Measurements from ENCODE around the gene ITPA. TPM values are rescaled to one million over a fixed set of nuclear protein-coding genes. Genes with fewer than 3 reads are reported as not detected.

The ITPA gene
- polyA plus RNA-seq, 1 experiment, result 35.0 TPM

GRCh38 chr20:3166338-3166912, 42.9 kb upstream of the ITPA start:
- ChIA-PET POLR2A (no interaction called here), CTCF (no interaction called here)
- TF ChIP-seq, protein P1, sequence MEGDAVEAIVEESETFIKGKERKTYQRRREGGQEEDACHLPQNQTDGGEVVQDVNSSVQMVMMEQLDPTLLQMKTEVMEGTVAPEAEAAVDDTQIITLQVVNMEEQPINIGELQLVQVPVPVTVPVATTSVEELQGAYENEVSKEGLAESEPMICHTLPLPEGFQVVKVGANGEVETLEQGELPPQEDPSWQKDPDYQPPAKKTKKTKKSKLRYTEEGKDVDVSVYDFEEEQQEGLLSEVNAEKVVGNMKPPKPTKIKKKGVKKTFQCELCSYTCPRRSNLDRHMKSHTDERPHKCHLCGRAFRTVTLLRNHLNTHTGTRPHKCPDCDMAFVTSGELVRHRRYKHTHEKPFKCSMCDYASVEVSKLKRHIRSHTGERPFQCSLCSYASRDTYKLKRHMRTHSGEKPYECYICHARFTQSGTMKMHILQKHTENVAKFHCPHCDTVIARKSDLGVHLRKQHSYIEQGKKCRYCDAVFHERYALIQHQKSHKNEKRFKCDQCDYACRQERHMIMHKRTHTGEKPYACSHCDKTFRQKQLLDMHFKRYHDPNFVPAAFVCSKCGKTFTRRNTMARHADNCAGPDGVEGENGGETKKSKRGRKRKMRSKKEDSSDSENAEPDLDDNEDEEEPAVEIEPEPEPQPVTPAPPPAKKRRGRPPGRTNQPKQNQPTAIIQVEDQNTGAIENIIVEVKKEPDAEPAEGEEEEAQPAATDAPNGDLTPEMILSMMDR (IDR thresholded peaks at IDR 0.05; ENCODE audit: insufficient read depth, low read depth, low read length), result no peak

GRCh38 chr20:3166913-3167342, 42.4 kb upstream of the ITPA start:
- CTCF ChIA-PET, result no interaction called here
- TF ChIP-seq, protein P1 (IDR thresholded peaks at IDR 0.05; ENCODE audit: insufficient read depth, low read depth, low read length), result no peak
- POLR2A ChIA-PET, result no interaction called here
- peaks cover 3% of the 10 kb centered on the region for H3K27me3 ChIP-seq (ENCODE audit: control insufficient read depth, insufficient read depth, low read length)
- H3K4me3 ChIP-seq (ENCODE audit: low read depth, low read length), result no peak overlapping the region
- no peak for DNase-seq (ENCODE audit: low read depth)
- H3K36me3 ChIP-seq (ENCODE audit: control insufficient read depth, insufficient read depth, low read length), result no peaks in the 10 kb centered on the region; the same call in 1 of the 2 replicates

More at GRCh38 chr20:3166338-3166912, 42.9 kb upstream of the ITPA start:
- Histone ChIP-seq H3K36me3 (ENCODE audit: control insufficient read depth, insufficient read depth, low read length) (no peaks in the 10 kb centered on the region; the same call in 1 of the 2 replicates), H3K27me3 (ENCODE audit: control insufficient read depth, insufficient read depth, low read length) (peaks cover 3% of the 10 kb centered on the region), H3K4me3 (ENCODE audit: low read depth, low read length) (no peak overlapping the region)
- no peak for DNase-seq (ENCODE audit: low read depth)

- H3K27me3 ChIP-seq (ENCODE audit: control insufficient read depth, insufficient read depth, low read length), result peaks cover 5% of the 10 kb centered on the region
- no peaks in the 10 kb centered on the region; the same call in 1 of the 2 replicates for H3K36me3 ChIP-seq (ENCODE audit: control insufficient read depth, insufficient read depth, low read length)
- no peak for DNase-seq (ENCODE audit: low read depth)
- ChIA-PET CTCF (no interaction called here), POLR2A (no interaction called here)
- no peak overlapping the region for H3K4me3 ChIP-seq (ENCODE audit: low read depth, low read length)
- TF ChIP-seq, protein P1 (IDR thresholded peaks at IDR 0.05; ENCODE audit: insufficient read depth, low read depth, low read length), result no peak
These were observed 41.6 kb upstream of the ITPA start for GRCh38 chr20:3167738-3168078.

DNA sequence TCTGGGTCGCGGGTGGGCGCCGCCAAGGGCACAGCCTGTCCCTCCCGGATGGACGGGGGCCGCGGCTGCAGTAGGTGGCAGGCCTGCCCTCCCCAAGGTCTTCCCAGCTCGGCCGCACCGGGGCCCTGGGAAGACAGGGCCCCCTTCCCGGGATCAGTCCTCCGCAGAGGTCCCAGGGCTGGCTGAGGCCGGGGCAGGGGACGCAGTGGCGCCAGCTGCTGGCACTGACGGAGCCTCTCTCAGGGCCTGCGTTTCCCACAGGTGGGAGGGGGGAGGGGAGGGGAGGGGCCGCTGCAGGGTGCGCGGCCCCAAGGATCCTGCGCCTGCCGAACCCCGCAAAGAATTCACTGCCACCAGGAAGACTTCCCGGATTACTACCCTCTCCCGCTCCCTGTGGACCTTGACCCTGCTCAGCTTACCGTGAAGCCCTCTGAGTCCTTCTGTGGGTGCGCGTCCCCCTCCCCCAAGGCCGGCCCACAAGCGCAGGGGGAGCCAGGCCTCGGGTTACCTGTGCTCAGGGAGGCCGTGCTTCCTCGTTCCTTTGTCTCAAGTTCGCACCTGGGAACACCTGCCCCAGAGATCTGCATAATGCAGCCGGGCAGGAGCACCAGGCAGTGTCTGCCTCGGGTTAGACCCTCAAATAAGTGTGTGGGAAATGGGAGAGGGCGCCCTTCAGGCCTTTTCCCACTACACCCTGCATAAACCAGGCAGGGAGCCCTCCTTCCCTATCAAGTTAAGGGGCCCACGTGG, 41.0 kb upstream of the ITPA start:
- Histone ChIP-seq H3K4me3 (ENCODE audit: low read depth, low read length) (no peak overlapping the region), H3K27me3 (ENCODE audit: control insufficient read depth, insufficient read depth, low read length) (peaks cover 5% of the 10 kb centered on the region), H3K36me3 (ENCODE audit: control insufficient read depth, insufficient read depth, low read length) (no peaks in the 10 kb centered on the region; the same call in 1 of the 2 replicates)
- DNase-seq (ENCODE audit: low read depth), result no peak
- TF ChIP-seq, protein P1 (IDR thresholded peaks at IDR 0.05; ENCODE audit: insufficient read depth, low read depth, low read length), result no peak
- ChIA-PET POLR2A (no interaction called here), CTCF (no interaction called here)

GRCh38 chr20:3168829-3169590, 40.3 kb upstream of the ITPA start:
- no peaks in the 10 kb centered on the region; the same call in 1 of the 2 replicates for H3K36me3 ChIP-seq (ENCODE audit: control insufficient read depth, insufficient read depth, low read length)
- no peak overlapping the region for H3K4me3 ChIP-seq (ENCODE audit: low read depth, low read length)
- CTCF ChIA-PET, result no interaction called here
- POLR2A ChIA-PET, result no interaction called here
- TF ChIP-seq, protein P1 (IDR thresholded peaks at IDR 0.05; ENCODE audit: insufficient read depth, low read depth, low read length), result no peak
- DNase-seq (ENCODE audit: low read depth), result no peak
- peaks cover 5% of the 10 kb centered on the region for H3K27me3 ChIP-seq (ENCODE audit: control insufficient read depth, insufficient read depth, low read length)

Measured in BJ (cell line).